GM21619 (cell line): ENCODE measurements around the gene YIF1B.

ENCODE experiments used
- ATAC-seq: cut with Tn5 transposase; IDR thresholded peaks from one replicate; pipeline ENCODE4 v1.9.1; 2021; ENCODE audit not compliant: unreplicated experiment

Gene YIF1B

DNA sequence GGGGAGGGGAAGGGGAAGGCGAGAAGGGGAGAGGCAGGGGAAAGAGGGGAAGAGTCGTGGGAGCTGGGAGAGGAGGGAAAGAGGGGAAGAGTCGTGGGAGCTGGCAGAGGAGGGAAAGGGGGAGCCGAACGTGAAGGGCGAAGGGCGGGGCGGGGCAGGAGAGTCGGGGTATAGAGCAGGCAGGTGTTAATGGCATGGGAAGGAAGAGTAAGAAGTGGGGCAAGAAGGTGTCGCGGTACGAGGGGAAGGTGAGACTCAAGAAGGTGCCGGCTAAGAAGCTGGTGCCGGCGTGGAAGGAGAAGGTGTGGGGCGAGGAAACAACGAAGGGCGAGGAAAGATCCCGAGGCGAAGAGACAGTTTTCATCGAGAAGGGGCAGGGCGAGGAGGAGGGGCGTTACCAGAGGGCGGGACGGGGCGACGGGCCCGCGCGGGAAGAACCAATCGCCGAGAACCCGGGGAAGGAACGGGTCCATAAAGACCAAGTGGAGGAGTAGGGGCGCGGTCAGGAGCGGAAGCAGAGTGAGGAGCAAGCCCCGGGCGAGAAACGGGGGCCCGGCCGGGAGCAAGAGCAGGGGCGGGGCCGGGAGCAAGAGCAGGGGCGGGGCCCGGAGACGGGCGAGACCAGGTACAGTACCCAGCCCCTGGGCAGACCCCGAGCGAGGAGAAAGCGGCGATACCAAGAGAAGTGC is 20.3 kb upstream of the YIF1B start:
- ATAC-seq = peak; percentile 63

DNA sequence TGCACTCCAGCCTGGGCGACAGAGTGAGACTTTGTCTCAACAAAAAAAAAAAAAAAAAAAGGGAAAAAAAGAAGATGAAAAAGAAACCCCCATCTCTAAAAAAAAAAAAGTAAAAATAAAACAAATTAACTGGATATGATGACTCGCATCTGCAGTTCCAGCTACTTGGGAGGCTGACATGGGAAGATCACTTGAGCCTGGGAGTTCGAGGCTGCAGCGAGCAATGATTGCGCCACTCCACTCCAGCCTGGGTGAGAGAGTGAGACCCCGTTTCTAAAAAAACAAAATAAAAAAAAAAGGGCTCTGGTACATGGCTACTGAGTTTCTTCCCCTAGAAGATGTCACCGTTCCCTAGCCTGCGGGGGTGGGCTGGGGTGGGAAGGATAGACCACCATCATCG is 17.5 kb upstream of the YIF1B start:
- no peak for ATAC-seq

DNA sequence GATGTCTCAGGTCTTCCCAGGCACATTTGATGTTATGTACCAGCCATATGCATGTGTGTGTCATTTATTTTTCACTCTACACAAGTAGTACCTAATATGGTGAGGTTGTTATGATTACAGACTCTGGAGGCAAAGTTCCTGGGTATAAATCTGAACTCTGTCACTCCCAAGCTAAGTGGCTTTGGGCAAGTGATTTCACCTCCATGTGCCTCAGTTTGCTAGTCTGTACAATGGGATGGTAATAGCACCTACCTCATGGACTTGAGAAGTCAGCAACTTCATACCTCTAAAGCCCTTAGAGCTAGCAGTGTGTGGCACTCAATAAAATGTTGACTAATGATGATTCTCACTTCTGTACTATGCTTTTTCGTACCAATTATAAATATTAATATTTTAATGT is 16.0 kb upstream of the YIF1B start:
- no peak for ATAC-seq

DNA sequence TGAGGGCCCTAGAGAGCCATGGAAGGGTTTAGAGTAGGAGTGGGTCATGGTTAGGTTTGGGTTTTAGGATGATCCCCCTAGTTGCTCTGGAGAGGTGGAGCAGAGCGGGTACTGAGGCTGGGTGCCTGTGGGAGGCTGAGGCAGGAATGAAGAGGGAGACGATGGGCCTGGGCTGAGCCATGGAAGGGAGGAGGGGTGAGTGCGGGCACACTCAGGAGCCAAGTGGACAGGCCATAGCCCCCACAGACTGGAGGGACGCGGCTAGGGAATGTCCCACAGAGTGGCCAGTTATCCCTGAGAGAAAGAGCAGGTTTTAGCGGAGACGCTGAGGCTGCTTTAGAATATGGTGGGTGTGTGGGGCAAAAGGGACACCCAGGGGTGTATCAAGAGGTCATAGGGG is 13.9 kb upstream of the YIF1B start:
- ATAC-seq = no peak

DNA sequence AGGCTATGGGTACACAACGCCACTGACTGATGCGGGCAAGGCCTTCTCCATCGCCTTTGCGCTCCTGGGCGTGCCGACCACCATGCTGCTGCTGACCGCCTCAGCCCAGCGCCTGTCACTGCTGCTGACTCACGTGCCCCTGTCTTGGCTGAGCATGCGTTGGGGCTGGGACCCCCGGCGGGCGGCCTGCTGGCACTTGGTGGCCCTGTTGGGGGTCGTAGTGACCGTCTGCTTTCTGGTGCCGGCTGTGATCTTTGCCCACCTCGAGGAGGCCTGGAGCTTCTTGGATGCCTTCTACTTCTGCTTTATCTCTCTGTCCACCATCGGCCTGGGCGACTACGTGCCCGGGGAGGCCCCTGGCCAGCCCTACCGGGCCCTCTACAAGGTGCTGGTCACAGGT is 10.8 kb upstream of the YIF1B start:
- ATAC-seq = no peak

DNA sequence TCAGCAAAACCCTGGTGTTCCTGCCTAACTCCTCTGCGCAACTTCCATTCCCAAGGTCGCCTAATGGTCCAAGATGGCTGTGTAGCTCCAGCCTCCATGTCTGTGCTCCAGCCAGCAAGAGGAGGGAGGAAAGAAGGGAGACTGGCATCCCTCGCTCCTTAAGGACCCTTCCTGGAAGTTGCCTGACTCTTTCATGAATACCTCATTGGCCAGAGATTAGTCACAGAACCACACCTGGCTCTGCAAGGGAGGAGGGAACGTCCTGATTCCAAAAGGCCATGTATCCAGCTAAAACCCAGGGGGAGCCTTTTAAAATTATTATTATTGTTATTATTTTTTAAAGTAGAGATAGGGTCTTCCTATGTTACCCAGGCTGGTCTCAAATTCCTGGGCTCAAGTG is 8.7 kb upstream of the YIF1B start:
- no peak for ATAC-seq

DNA sequence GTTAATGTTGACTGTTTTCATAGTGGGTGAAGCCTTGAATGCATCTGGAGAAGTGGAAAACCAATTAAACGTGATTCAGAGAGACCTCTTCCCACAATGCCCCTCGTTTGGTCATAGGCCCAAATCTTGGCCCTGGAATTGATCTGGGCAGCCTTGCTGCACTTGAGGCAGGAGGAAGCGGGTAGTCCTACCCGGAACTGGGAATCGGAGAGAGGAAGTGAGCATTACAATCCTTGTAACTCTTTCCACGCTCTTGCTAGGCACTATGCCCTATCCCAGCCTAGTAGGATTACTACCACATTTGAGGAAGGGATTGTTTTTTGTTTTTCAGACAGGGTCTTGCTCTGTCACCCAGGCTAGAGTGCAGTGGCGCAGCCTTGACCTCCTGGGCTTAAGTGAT is 7.5 kb upstream of the YIF1B start:
- ATAC-seq = no peak

DNA sequence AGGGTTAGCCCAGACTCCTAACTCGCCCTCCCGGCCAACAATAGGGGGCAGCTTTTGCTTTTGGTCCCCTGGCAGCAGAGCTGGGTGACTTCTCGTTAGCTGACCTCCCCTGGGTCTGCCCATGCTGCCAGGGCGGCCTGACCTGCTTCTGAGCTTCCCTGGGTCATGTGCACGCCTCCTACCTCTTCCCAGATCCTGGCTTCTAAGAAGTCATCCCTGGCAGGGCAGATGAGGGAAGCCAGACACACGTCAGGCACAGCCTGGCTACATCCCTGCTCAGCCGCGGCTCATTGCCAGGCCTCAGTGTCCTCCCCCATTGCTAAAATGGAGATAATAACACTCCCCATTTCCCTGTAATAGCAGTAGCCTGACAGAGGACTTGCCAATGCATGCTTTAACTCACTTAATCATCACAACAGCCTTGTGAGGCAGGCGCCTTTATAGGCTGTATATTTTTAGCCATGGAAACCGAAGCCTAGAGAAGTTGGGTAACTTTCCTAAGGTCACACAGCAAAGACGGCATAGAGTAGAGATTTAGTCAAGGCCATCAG is 6.0 kb upstream of the YIF1B start:
- no peak for ATAC-seq

DNA sequence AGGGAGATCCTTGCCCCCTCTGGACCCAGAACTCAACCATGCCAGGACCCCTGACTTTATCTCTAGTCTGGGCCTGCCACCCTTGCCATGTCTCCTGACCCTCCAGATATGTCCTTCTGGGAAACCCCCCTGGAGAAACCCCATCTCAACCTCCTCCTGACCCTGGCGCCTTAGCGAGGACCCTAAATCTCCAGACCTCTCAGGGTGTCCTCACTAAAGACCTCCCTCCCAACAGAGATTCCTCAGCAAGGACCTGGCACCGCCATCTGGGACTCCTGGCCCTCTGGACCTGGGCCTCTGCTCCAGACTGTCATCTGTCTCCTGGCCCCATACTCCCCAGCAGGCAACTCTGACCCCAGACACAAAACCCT is 5.2 kb upstream of the YIF1B start:
- ATAC-seq = no peak

DNA sequence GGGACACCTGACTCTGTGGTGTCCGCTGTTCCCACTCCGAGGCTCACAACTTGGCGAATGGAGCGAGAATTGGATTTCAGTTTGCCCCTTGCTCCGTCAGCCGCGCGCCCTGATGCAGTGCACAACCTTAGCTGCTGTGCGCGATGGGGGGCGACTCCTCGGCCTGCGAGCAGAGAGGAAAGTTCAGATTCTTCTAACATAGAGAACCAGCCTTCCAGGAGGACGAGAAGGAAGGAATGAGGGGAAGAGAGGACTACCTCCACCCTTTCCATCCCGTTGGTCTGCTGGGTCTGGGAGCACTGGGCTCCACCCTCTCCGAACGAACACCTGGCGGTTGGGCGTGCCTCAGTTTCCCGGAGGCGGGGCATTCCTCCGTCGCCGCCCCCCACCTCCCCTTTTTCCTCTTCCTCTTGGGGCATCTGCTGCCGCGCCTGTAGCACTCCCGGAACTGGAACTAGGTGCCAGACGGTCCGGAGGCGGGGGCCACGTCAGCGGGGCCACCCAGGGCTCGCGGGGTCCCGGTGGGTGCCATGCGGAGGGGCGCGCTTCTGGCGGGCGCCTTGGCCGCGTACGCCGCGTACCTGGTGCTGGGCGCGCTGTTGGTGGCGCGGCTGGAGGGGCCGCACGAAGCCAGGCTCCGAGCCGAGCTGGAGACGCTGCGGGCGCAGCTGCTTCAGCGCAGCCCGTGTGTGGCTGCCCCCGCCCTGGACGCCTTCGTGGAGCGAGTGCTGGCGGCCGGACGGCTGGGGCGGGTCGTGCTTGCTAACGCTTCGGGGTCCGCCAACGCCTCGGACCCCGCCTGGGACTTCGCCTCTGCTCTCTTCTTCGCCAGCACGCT is 3.9 kb upstream of the YIF1B start, which contains the start of gene KCNK6:
TSS of gene KCNK6 (plus strand) at position 425 of the 838 bp plus-strand sequence. CDS start at position 531, 106 bp downstream.
- no peak for ATAC-seq

DNA sequence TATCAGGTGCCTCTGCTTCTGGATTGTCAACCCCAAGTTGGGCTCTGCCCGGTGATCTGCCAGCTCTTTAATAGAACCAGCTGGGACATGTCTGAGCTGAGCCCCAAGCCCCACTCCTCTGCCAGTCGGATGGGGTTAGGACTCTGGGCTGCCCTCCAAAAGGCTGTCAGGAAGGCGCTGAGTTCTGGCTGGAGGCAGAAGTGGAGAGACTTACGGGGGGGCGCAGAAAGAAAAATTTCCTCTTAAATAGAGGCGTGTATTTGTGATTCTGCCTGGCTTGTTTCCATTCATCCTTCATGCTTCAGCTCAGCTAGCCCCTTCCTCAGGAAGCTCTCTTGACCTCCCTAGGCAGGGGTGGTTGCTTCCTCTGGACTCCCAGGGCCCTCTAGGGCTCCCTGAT is 2.9 kb upstream of the YIF1B start:
- no peak for ATAC-seq

DNA sequence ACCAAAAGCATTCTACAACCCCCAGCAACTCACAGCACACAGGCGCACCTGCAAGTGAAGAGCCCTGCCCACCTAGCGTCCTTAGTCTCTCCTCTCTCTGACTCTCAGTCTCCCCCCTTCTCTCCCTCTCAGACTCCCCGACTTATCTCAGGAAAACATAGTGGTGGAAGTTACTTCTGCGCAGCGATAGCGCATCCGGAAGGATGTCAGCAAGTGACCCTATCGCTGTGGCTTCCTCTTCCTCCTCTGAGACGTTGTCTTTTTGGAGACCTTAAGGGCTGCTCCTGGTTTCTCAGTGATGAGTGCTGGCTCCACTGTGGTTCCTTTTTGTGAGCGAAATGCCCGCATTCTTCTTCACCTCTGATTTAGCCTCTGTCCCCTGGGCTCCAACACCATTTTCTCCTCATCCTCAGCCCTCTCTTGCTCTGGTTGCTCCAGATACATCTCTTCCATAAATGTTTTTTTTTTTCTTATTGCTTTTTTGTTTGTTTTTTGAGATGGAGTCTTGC is 1.4 kb upstream of the YIF1B start:
- no peak for ATAC-seq

DNA sequence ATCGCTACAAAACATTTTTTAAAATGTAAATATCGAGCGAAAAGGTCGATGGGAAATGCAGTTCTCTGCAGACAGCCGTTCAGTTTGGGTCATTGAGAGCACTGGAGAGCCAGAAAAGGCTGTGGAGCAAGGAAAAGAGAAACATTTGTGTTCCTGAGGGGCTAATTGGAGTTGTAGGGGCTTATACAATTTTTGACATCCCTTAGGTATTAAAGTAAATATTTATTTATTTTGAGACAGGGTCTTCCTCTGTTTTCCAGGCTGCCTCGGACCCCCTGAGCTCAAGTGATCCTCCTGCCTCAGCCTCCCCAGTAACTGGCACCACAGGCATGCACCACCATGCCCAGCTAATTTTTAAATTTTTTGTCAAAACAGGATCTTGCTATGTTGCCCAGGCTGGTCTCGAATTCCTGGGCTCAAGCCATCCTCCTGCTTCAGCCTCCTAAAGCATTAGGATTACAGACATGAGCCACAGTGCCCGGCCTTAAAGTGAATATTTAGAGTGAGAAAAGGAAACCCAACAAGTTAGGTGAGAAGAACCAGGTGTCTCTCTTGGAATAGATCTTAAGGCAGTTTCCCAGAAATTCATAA is 825 bp upstream of the YIF1B start:
- ATAC-seq = no peak

DNA sequence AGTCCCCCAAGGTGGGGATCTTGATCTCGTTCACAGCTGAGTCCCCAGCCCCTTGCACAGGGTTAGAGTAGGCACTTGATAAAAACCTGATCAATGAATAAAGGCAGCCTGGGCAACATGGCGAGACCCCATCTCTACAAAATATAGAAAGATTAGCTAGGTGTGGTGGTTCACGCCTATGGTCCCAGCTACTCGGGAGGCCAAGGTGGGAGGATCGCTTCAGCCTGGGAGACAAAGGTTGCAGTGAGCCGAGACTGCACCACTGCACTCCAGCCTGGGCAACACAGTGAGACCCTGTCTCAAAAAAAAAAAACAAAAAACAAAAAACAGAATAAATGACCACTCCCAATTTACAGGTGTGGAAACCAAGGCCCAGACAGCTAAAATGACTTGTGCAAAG is 4.8 kb downstream of the YIF1B start:
- ATAC-seq = no peak

DNA sequence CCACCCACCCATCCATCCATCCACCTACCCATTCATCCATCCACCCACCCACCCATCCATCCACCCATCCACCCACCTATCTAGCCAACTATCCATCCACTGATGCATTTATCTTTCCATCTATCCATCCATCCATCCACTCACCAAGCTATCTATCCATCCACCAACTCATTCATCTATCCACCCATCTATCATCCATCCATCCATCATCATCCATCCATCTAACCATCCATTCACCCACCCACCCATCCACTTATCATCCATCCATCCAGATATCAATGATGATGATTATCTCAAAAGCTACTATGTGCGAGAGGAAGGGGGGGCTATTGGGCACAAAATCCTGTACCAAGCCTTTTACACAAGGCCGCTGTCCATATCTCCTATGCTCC is 5.5 kb downstream of the YIF1B start:
- no peak for ATAC-seq

DNA sequence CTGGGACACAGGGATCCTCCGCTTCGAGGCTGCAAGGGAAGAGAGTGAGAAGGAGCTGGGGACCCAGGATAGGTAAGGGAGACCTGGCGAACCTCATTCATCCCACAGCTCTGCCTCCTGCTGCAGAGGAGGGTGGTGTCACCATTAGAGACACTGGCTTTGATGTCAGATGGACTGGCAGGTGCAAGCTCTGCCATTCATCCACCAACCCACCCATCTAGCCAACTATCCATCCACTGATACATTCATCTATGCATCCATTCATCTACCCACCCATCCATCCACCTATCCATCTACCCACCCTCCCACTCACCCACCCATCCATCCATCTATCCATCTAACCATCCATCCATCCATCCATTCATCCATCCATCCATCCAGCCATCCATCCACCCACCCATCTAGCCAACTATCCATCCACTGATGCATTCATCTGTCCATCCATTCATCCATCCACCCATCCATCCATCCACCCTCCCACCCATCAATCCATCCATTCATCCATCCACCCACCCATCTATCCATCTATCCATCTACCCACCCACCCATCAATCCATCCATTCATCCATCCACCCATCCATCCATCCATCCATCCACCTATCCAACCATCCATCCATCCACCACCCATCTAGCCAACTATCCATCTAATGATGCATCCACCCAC is 6.0 kb downstream of the YIF1B start:
- no peak for ATAC-seq

DNA sequence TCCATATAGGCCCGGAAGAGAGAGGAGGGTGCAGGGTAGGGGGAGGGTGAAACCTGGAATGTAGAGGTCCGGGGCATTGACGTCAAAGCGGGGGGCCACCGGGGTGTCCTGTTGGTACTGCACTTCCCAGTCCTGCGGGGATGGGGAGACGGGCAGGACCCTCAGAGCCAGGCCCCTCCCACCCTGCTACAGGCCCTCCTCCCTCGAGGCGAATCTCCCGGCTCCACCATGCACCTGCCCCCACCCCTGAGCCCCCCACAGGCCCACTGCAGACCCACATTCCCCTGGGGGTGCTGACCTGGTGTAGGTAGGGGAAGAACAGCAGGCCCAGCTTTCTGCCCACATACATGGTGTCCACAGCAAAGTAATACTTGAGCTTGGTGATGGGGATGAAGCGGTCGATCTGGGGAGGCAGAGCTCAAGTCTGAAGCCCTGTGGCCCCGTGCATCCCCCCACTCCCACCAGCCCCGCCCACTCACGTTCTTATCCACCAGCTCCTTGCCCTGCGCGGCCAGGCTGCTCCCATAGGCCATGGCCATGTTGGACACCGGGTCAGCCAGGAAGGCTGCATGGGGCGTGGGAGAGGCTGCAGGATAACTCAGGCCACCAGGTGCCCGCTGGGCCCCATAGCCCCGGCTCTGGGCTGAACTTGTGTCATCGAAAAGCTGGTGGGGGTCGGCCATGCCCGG is 6.7 kb downstream of the YIF1B start:
- ATAC-seq = no peak

DNA sequence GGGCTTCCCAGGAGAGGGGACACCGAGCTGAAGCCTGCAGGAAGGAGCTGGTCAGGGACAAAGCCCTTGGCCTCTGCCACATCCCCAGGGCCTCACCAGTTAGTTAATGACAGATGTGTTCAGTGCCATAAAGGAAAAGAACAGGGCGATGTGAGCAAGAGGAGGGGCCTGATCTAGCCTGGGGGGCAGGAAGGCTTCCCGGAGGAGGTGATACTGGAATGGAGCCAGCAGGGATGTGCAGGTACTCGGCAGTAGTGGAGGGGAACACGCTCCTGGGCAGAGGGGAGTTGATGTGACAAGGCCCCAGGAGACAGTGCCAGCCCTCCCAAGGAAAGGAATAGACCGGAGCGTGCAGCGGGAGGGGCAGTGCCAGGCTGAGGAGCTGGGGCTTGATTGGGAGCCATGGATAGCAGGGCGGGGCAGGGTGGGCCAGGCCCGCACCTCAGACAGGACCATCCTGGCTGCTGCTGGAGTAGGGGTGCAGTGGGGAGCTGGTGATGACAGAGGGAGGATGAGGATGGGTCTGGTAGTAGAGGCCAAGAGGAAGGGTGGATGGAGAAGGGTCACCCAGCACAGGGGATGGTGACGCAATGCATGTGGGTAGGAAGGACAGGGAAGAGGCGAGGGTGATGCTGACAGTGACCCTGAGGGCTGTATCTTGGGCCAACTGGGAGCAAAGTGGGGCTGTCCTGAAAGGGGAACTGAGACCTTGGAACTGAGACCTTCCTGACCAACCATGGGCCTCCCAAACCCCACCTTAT is 7.6 kb downstream of the YIF1B start:
- ATAC-seq = no peak

DNA sequence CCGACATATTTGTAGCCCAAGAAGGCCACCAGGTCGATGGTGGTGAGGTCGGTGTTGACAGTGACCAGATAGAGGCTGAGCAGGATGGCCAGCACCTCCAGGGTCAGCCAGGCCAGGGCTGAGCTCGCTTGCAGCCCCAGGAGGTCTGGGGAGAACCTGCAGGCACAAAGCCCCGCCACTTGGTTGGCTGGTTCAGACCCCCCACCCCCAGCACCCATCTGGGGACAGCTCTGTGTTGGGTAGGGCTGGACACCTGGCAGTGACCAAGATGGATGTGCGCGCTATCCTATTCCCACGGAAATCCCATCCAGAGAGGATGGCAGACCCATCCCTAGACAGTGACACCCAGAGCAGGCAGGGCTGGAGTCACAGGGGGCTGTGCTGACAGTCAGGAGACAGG is 8.2 kb downstream of the YIF1B start:
- ATAC-seq = no peak

DNA sequence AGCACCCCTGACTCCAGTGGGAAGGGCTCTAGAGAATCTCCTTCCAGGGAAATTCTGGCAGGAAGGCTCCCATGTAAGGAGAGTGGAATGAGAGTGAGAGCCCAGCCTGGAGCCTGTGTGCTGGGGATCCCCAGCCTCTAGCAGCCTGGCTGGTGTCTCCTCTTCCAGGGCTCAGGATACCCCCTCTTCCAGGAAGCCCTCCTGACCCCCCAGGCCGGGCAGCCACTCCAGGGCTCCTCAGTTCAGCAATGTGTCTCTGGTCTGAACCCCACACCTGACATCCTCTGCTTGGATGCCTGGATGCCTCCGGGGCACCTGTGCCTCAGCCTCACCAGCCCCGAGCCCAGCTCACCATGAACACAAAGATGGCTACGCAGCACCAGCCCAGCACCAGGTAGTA is 8.7 kb downstream of the YIF1B start:
- no peak for ATAC-seq
